AML-193 (cell line): ENCODE measurements around the gene RAB27A.
"Not testable (repeated sequence)": the region's sequence is repeated elsewhere in the genome, so short reads cannot be mapped to it uniquely, and the experiment has no call there.

Experiments used
- DNase-seq, 2 experiments: peaks; one replicate each; lab custom pipeline; 2025; lab: John Stamatoyannopoulos, UW

The RAB27A gene

GRCh38 chr15:55281517-55282228 is 7.9 kb downstream of the RAB27A start:
- peak in 1 of 2 experiments; percentile 14 for DNase-seq

GRCh38 chr15:55280589-55280988 is 9.0 kb downstream of the RAB27A start:
- DNase-seq: not testable (repeated sequence)

GRCh38 chr15:55279746-55280351 is 9.8 kb downstream of the RAB27A start:
- DNase-seq: peak; percentile 44 to 54

- DNase-seq: no peak
Observed at GRCh38 chr15:55279100-55279745, 10.4 kb downstream of the RAB27A start.

GRCh38 chr15:55277715-55278114 is 11.9 kb downstream of the RAB27A start:
- no peak for DNase-seq

- peak; percentile 83 to 86 for DNase-seq
Observed at GRCh38 chr15:55277116-55277564, 12.5 kb downstream of the RAB27A start.

GRCh38 chr15:55276324-55276723 is 13.3 kb downstream of the RAB27A start:
- DNase-seq: no peak

GRCh38 chr15:55270291-55270690 is 19.3 kb downstream of the RAB27A start:
- DNase-seq: no peak

- DNase-seq: no peak
Observed at GRCh38 chr15:55268176-55268695, 21.4 kb downstream of the RAB27A start.

- DNase-seq: peak; percentile 81 to 84
Observed at GRCh38 chr15:55267401-55268175, 22.0 kb downstream of the RAB27A start.

- no peak for DNase-seq
Observed at GRCh38 chr15:55266547-55266946, 23.1 kb downstream of the RAB27A start.

GRCh38 chr15:55260562-55261131 is 29.0 kb downstream of the RAB27A start:
- no peak for DNase-seq

- DNase-seq: no peak
Observed at GRCh38 chr15:55257938-55258337, 31.7 kb downstream of the RAB27A start.

GRCh38 chr15:55257012-55257670 is 32.5 kb downstream of the RAB27A start:
- DNase-seq: no peak

GRCh38 chr15:55256281-55257011 is 33.2 kb downstream of the RAB27A start:
- no peak for DNase-seq

GRCh38 chr15:55255714-55256113 is 33.9 kb downstream of the RAB27A start:
- DNase-seq: no peak

GRCh38 chr15:55254916-55255679 is 34.5 kb downstream of the RAB27A start:
- DNase-seq: no peak

GRCh38 chr15:55253580-55253979 is 36.0 kb downstream of the RAB27A start:
- peak; percentile 34 to 46 for DNase-seq

GRCh38 chr15:55252201-55252600 is 37.4 kb downstream of the RAB27A start:
- DNase-seq: not testable (repeated sequence)

GRCh38 chr15:55250941-55251340 is 38.7 kb downstream of the RAB27A start:
- DNase-seq: peak; percentile 71 to 81
